Astrocyte (in vitro differentiated cells and primary cell): Measurements from ENCODE around the gene PITPNB.

ENCODE experiments used
- CTCF ChIP-seq: IDR thresholded peaks from 2 replicates; pipeline ENCODE4 v1.5.1; 2011; ENCODE audit warnings: low read depth, mild to moderate bottlenecking, inconsistent platforms, low read length, moderate library complexity; ENCODE audit not compliant: insufficient read depth
- EZH2 ChIP-seq: IDR thresholded peaks from 2 replicates; pipeline ENCODE4 v1.6.1; 2012; ENCODE audit warnings: mild to moderate bottlenecking, low read length, inconsistent platforms; ENCODE audit not compliant: insufficient read depth

GRCh38 chr22:27844256-27844655 is 74.8 kb downstream of the PITPNB start:
- TF ChIP-seq CTCF = no peak
- TF ChIP-seq EZH2 = no peak
